ENCODE measurements around the gene SGPL1. TPM values are rescaled to one million over a fixed set of nuclear protein-coding genes. Genes with fewer than 3 reads are reported as not detected.

Gene SGPL1
- total RNA-seq, 3 donors from 2014 or later (not counting 1 experiment from before 2014, with no cell fraction given): 33.7 to 48.4 (median 47.8) TPM

DNA sequence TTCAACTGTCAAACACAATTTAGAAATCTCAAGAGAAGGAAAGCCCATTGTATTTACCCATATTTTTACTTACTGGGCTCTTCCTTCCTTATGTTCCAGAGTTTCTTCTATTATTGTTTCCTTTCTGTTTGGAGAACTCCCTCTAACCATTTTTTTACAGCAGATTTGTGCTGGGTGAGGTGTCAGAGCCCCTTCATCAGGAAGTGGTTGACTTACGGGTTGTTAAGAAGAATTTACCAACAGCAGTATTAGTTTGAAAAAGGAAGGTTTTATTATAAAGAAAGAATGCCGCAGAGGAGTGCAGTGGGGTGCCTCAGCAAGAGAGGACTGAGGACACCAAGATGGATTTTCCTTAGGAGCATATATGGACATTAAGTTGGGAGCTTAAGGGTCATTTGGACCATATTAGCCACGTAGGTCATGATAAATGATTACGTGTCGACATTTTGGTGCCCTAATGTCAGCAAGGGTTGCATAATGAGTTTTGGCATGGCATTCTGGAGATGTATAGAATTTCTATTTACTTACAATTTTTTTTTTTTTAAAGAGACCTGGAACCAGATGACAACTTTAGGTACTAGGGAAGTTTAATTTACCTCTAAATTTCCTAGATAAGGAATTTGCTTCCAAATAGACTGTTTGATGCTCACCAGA lies 24.2 kb upstream of the SGPL1 start:
- H3K36me3 ChIP-seq (ENCODE audit: control insufficient read depth, insufficient read depth, low read length): no peaks in the 10 kb centered on the region
- no peak for DNase-seq
- Mint-ChIP-seq H3K9me3 (peaks cover 0 to under 1% of the 10 kb centered on the region in 2 donors), H3K4me1 (peaks cover 38 to 44% of the 10 kb centered on the region in 2 donors), H3K4me3 (peak overlapping the region; percentile 87), H3K36me3 (peaks cover 1% of the 10 kb centered on the region), H3K27me3 (ENCODE audit: low read depth in 2 of 2) (no peaks in the 10 kb centered on the region), H3K27ac (peak overlapping the region; percentile 64 to 85)
- intact Hi-C loops (cut with micrococcal nuclease): no loop called here
- WGBS (ENCODE audit: insufficient coverage): 34% methylated on average over 5 of the region's 5 CpGs
- H3K9me3 ChIP-seq (ENCODE audit: control insufficient read depth, insufficient read depth, low read length): no peaks in the 10 kb centered on the region
- peaks cover 15% of the 10 kb centered on the region for H3K4me1 ChIP-seq (ENCODE audit: control insufficient read depth, insufficient read depth, low read length)
- no peak overlapping the region for H3K27ac ChIP-seq (ENCODE audit: low read length)
- no peaks in the 10 kb centered on the region for H3K27me3 ChIP-seq (ENCODE audit: control insufficient read depth, insufficient read depth, low read length)
- H3K4me3 ChIP-seq (ENCODE audit: low read length): no peak overlapping the region
- TF ChIP-seq, protein P1, sequence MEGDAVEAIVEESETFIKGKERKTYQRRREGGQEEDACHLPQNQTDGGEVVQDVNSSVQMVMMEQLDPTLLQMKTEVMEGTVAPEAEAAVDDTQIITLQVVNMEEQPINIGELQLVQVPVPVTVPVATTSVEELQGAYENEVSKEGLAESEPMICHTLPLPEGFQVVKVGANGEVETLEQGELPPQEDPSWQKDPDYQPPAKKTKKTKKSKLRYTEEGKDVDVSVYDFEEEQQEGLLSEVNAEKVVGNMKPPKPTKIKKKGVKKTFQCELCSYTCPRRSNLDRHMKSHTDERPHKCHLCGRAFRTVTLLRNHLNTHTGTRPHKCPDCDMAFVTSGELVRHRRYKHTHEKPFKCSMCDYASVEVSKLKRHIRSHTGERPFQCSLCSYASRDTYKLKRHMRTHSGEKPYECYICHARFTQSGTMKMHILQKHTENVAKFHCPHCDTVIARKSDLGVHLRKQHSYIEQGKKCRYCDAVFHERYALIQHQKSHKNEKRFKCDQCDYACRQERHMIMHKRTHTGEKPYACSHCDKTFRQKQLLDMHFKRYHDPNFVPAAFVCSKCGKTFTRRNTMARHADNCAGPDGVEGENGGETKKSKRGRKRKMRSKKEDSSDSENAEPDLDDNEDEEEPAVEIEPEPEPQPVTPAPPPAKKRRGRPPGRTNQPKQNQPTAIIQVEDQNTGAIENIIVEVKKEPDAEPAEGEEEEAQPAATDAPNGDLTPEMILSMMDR (IDR thresholded peaks at IDR 0.05): no peak
- ATAC-seq: peak in 2 of 3 donors; percentile 49 to 64

DNA sequence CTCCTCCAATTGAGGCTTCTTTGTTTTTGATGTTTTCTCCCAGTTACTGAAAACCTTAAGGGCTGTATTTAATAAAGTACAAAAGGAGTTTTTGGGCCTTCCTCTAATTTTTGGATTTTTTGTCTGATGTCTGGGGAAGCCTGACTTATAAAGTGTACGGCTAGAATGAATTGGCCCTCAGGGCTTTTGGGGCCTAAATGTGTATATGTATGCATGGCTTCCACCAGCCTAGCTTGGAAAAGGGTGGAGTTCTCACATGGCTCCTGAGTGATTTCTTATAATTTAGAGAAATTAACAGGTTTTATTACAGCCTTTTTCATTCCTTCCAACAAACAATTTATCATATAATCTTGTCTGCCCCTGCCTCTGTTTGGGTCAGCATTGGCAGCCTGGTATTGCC lies 20.1 kb upstream of the SGPL1 start:
- DNase-seq (no peak), ATAC-seq (no peak)
- Mint-ChIP-seq H3K36me3 (peaks cover 10% of the 10 kb centered on the region), H3K4me3 (no peak overlapping the region), H3K27ac (no peak overlapping the region), H3K27me3 (ENCODE audit: low read depth in 2 of 2) (peaks cover 4 to 8% of the 10 kb centered on the region in 2 donors), H3K9me3 (peaks cover 0 to 3% of the 10 kb centered on the region in 2 donors), H3K4me1 (peaks cover 23 to 31% of the 10 kb centered on the region in 2 donors)
- Histone ChIP-seq H3K27ac (ENCODE audit: low read length) (no peak overlapping the region), H3K36me3 (ENCODE audit: control insufficient read depth, insufficient read depth, low read length) (no peaks in the 10 kb centered on the region), H3K27me3 (ENCODE audit: control insufficient read depth, insufficient read depth, low read length) (no peaks in the 10 kb centered on the region), H3K9me3 (ENCODE audit: control insufficient read depth, insufficient read depth, low read length) (no peaks in the 10 kb centered on the region), H3K4me3 (ENCODE audit: low read length) (no peak overlapping the region), H3K4me1 (ENCODE audit: control insufficient read depth, insufficient read depth, low read length) (peaks cover 7% of the 10 kb centered on the region)
- TF ChIP-seq, protein P1 (IDR thresholded peaks at IDR 0.05): no peak
- WGBS (ENCODE audit: insufficient coverage): 95% methylated on average over 1 of the region's 1 CpG
- intact Hi-C loops (cut with micrococcal nuclease): no loop called here

DNA sequence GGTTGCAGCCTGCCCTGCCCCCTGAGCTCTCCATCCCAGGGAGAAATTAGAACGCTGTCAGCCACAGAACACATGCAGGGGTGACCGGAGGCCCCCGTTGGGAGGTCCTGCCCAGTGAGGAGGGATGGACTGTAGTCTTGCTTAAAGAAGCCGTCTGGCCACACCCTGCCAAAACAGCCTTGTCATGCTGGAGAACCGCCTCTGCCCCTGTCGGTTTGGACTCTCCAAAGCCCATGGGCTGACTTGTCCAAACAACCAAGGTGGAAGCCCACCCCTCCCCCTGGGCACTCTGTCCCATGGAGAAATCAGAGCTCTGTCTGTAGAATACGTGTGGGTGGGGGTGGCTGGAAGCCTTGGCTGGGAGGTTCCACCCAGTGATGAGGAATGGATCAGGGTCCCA lies 17.9 kb upstream of the SGPL1 start:
- H3K4me3 ChIP-seq (ENCODE audit: low read length): no peak overlapping the region
- no peak overlapping the region for H3K27ac Mint-ChIP-seq
- no peak overlapping the region for H3K4me3 Mint-ChIP-seq
- H3K27me3 ChIP-seq (ENCODE audit: control insufficient read depth, insufficient read depth, low read length): peaks cover 3% of the 10 kb centered on the region
- intact Hi-C loops (cut with micrococcal nuclease): no loop called here
- H3K4me1 Mint-ChIP-seq: peaks cover under 1 to 8% of the 10 kb centered on the region in 2 donors
- WGBS (ENCODE audit: insufficient coverage): 87% methylated on average over 7 of the region's 7 CpGs
- H3K36me3 ChIP-seq (ENCODE audit: control insufficient read depth, insufficient read depth, low read length): no peaks in the 10 kb centered on the region
- TF ChIP-seq, protein P1 (IDR thresholded peaks at IDR 0.05): no peak
- peaks cover 4 to 16% of the 10 kb centered on the region in 2 donors for H3K27me3 Mint-ChIP-seq (ENCODE audit: low read depth in 2 of 2)
- H3K9me3 Mint-ChIP-seq: peaks cover 0 to 3% of the 10 kb centered on the region in 2 donors
- no peaks in the 10 kb centered on the region for H3K4me1 ChIP-seq (ENCODE audit: control insufficient read depth, insufficient read depth, low read length)
- no peak for DNase-seq
- H3K36me3 Mint-ChIP-seq: peaks cover 10% of the 10 kb centered on the region
- no peaks in the 10 kb centered on the region for H3K9me3 ChIP-seq (ENCODE audit: control insufficient read depth, insufficient read depth, low read length)
- no peak overlapping the region for H3K27ac ChIP-seq (ENCODE audit: low read length)
- ATAC-seq: no peak

DNA sequence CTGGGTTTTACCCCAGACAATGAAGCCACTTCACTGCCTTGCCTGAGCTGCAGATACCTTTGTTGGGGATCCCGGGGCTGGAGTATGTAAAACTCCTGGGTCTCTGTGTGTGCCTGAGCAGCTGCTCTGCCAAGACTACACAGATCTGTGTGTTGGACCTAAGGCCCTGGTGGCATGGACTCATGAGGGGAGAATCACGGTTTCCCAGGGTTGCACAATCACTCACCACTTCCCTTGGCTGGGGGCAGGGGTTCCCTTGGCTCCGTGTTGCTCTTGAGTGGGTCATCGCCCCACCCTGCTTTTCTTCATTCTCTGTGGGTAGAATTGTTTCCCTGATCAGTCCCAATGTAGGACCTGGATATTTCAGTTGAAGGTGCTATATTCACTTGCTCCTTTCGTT lies 16.6 kb upstream of the SGPL1 start:
- Histone ChIP-seq H3K4me1 (ENCODE audit: control insufficient read depth, insufficient read depth, low read length) (no peaks in the 10 kb centered on the region), H3K27ac (ENCODE audit: low read length) (no peak overlapping the region), H3K4me3 (ENCODE audit: low read length) (no peak overlapping the region), H3K27me3 (ENCODE audit: control insufficient read depth, insufficient read depth, low read length) (peaks cover 3% of the 10 kb centered on the region), H3K36me3 (ENCODE audit: control insufficient read depth, insufficient read depth, low read length) (no peaks in the 10 kb centered on the region), H3K9me3 (ENCODE audit: control insufficient read depth, insufficient read depth, low read length) (no peaks in the 10 kb centered on the region)
- Mint-ChIP-seq H3K4me3 (no peak overlapping the region), H3K9me3 (peaks cover 0 to 3% of the 10 kb centered on the region in 2 donors), H3K4me1 (peaks cover 0 to 7% of the 10 kb centered on the region in 2 donors), H3K36me3 (peaks cover 10% of the 10 kb centered on the region), H3K27ac (no peak overlapping the region), H3K27me3 (ENCODE audit: low read depth in 2 of 2) (peaks cover 4 to 16% of the 10 kb centered on the region in 2 donors)
- intact Hi-C loops (cut with micrococcal nuclease): no loop called here
- DNase-seq (no peak), ATAC-seq (no peak)
- TF ChIP-seq, protein P1 (IDR thresholded peaks at IDR 0.05): no peak
- WGBS (ENCODE audit: insufficient coverage): 61% methylated on average over 3 of the region's 5 CpGs

Data from natural killer cell (primary cell).